Measurements from ENCODE around the gene BBS9. TPM values are rescaled to one million over a fixed set of nuclear protein-coding genes. Genes with fewer than 3 reads are reported as not detected.

BBS9 gene
- 10 to 100 TPM; 23.0 to 28.6 TPM for total RNA-seq

GRCh38 chr7:33128990-33129805 lies at the start of gene BBS9:
BBS9 (plus strand) TSS chr7:33129564; CDS start chr7:33146253, 16,689 bp downstream.
- Histone ChIP-seq H3K27me3 (replicated peaks; ENCODE audit: insufficient read depth) (no peaks in the 10 kb centered on the region), H3K9me3 (no peaks in the 10 kb centered on the region), H3K4me3 (peak within 1 kb of the TSS; percentile 84), H3K27ac (peak within 1 kb of the TSS; percentile 67 to 73), H3K4me1 (ENCODE audit: control insufficient read depth in 1 of 2, low read depth in 2 of 2) (peaks cover 14 to 15% of the 10 kb centered on the region in 2 donors), H3K36me3 (no peaks in the 10 kb centered on the region)
- ATAC-seq (ENCODE audit: insufficient number of reproducible peaks, low FRiP score, low read depth): peak; percentile 92
- no peak for TF ChIP-seq CTCF (IDR thresholded peaks at IDR 0.05)
- peak; percentile 77 for DNase-seq (ENCODE audit: low spot score)

DNA sequence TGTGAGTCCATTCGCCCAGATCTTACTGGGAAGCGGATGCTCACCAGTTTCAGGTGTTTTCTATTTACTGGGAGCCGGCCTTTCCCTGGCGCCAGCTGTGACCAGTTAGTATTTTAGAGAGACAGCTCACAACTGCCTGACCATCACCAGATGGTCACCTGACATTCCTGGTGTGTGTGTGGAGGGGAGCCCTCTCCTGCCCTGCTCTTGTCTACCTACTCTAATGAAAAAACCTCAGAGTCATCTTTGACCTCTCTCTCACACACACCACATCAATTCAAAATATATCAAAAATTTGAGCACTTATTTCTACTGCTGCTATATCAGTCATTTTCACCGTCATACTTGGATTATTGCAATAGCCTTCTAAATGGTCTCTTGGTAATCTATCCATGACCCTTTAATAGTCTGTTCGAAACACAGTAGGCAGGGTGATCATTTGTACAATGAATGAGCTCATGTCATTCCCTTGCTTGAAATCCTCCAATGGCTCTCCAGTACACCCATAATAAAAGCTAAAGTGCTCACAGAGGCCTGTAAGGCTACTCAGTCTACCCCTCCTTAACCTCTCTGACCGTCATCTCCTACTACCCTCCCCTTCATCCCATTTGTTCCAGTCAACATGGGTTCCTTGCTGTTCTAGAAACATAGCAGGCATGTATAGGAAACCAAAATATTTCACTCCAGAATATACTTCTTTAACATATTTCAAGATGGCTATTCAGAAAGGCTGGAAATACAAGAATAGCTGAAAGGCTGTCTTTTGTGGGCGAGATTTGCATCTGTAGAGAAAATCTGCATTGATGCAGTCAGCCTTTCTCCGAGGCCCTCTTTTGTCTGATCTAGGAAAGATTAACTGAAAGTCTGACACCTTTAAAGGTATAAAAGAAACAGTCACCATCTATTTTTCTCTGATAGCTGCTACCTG lies 49.3 kb upstream of the BBS9 start:
- H3K27ac ChIP-seq: no peak overlapping the region
- H3K9me3 ChIP-seq: no peaks in the 10 kb centered on the region
- no peaks in the 10 kb centered on the region for H3K27me3 ChIP-seq (replicated peaks; ENCODE audit: insufficient read depth)
- no peak for DNase-seq (ENCODE audit: low spot score)
- no peak overlapping the region for H3K4me3 ChIP-seq
- no peak for TF ChIP-seq CTCF (IDR thresholded peaks at IDR 0.05)
- no peak for ATAC-seq (ENCODE audit: insufficient number of reproducible peaks, low FRiP score, low read depth)
- H3K4me1 ChIP-seq (ENCODE audit: control insufficient read depth in 1 of 2, low read depth in 2 of 2): no peaks in the 10 kb centered on the region
- no peaks in the 10 kb centered on the region for H3K36me3 ChIP-seq

- Histone ChIP-seq H3K4me1 (ENCODE audit: control insufficient read depth in 1 of 2, low read depth in 2 of 2) (no peaks in the 10 kb centered on the region), H3K27ac (no peak overlapping the region), H3K9me3 (no peaks in the 10 kb centered on the region), H3K27me3 (replicated peaks; ENCODE audit: insufficient read depth) (no peaks in the 10 kb centered on the region), H3K4me3 (no peak overlapping the region), H3K36me3 (no peaks in the 10 kb centered on the region)
- TF ChIP-seq CTCF (IDR thresholded peaks at IDR 0.05): no peak
- DNase-seq (ENCODE audit: low spot score) (no peak), ATAC-seq (ENCODE audit: insufficient number of reproducible peaks, low FRiP score, low read depth) (no peak)
Observed at GRCh38 chr7:33087356-33087755, 42.0 kb upstream of the BBS9 start.

DNA sequence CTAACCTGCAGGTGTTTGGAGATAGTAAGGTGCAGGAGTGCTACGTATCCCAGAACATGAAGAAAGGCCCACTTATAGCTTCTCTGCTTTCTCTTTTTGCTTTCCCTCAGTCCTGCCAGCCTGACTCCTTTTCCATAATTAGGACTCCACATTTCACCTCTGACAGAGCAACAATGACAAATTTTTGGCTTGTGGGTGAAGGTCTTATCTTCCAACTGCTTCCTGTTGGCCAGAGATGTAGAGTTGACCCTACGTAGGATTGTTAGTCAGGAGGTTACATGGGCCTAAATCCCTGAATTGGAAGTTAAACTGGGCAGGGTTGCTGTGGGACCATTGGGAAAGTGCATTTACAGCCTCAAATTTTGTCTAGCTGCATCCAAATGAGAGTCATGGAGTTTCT lies 41.5 kb upstream of the BBS9 start:
- no peaks in the 10 kb centered on the region for H3K4me1 ChIP-seq (ENCODE audit: control insufficient read depth in 1 of 2, low read depth in 2 of 2)
- no peak for TF ChIP-seq CTCF (IDR thresholded peaks at IDR 0.05)
- DNase-seq (ENCODE audit: low spot score) (no peak), ATAC-seq (ENCODE audit: insufficient number of reproducible peaks, low FRiP score, low read depth) (no peak)
- H3K36me3 ChIP-seq: no peaks in the 10 kb centered on the region
- H3K9me3 ChIP-seq: no peaks in the 10 kb centered on the region
- no peaks in the 10 kb centered on the region for H3K27me3 ChIP-seq (replicated peaks; ENCODE audit: insufficient read depth)
- H3K4me3 ChIP-seq: no peak overlapping the region
- no peak overlapping the region for H3K27ac ChIP-seq

- no peaks in the 10 kb centered on the region for H3K27me3 ChIP-seq (replicated peaks; ENCODE audit: insufficient read depth)
- H3K4me1 ChIP-seq (ENCODE audit: control insufficient read depth in 1 of 2, low read depth in 2 of 2): no peaks in the 10 kb centered on the region
- no peaks in the 10 kb centered on the region for H3K9me3 ChIP-seq
- TF ChIP-seq CTCF (IDR thresholded peaks at IDR 0.05): no peak
- no peaks in the 10 kb centered on the region for H3K36me3 ChIP-seq
- no peak overlapping the region for H3K27ac ChIP-seq
- no peak for ATAC-seq (ENCODE audit: insufficient number of reproducible peaks, low FRiP score, low read depth)
- DNase-seq (ENCODE audit: low spot score): no peak
- H3K4me3 ChIP-seq: no peak overlapping the region
Observed at GRCh38 chr7:33089142-33089541, 40.2 kb upstream of the BBS9 start.

Data from thoracic aorta (tissue), 2 donors.